GM18951 (cell line): ENCODE results near the gene SLC26A5.
"Not testable (repeated sequence)": the region's sequence is repeated elsewhere in the genome, so short reads cannot be mapped to it uniquely, and the experiment has no call there.

ENCODE experiments used
- POLR2A ChIP-seq: IDR thresholded peaks from 4 replicates; pipeline ENCODE4 v1.6.1; 2011; ENCODE audit warnings: mild to moderate bottlenecking; ENCODE audit not compliant: insufficient read length, insufficient read depth; ENCODE audit errors: extremely low read depth
- in situ Hi-C: fragments of 300-500 bp; cut with MboI; formaldehyde crosslinking; loops from one replicate; pipeline ENCODE4 v1.12.0; 2022; ENCODE audit warnings: low sequenced_read_pairs, mixed read lengths, inconsistent platforms; ENCODE audit not compliant: unreplicated experiment

The SLC26A5 gene

GRCh38 chr7:103425177-103425576 is 20.8 kb downstream of the SLC26A5 start:
- in situ Hi-C loops = no loop called here
- TF ChIP-seq POLR2A = no peak

GRCh38 chr7:103423467-103424179 is 22.4 kb downstream of the SLC26A5 start:
- TF ChIP-seq POLR2A = no peak
- in situ Hi-C loops = no loop called here

GRCh38 chr7:103420857-103421384 is 25.1 kb downstream of the SLC26A5 start:
- no peak for TF ChIP-seq POLR2A
- in situ Hi-C loops = no loop called here

GRCh38 chr7:103418241-103418640 is 27.8 kb downstream of the SLC26A5 start:
- TF ChIP-seq POLR2A = no peak
- in situ Hi-C loops = no loop called here

GRCh38 chr7:103413407-103413806 is 32.6 kb downstream of the SLC26A5 start:
- TF ChIP-seq POLR2A = no peak
- in situ Hi-C loops = no loop called here

DNA sequence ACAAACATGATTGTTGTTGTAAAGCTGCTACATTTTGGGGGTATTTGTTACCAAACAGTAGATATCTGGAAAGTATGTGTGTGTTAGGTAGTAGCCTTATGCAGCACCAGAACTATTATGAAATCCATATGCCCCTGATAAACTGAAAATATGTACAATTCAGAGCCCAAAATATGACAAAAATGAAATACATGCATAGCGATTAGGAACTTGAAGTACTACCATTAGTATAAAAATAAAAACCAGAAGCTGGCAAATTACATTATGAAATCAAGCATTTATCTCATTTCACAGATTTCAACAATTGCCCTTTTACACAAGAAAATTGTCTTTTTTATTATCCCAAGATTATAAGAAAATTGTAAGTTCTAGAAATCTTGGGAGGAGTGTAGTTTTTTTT is 33.9 kb downstream of the SLC26A5 start:
- no peak for TF ChIP-seq POLR2A
- in situ Hi-C loops = no loop called here

- in situ Hi-C loops = not testable (repeated sequence)
These were observed 40.0 kb downstream of the SLC26A5 start for GRCh38 chr7:103405789-103406613.

DNA sequence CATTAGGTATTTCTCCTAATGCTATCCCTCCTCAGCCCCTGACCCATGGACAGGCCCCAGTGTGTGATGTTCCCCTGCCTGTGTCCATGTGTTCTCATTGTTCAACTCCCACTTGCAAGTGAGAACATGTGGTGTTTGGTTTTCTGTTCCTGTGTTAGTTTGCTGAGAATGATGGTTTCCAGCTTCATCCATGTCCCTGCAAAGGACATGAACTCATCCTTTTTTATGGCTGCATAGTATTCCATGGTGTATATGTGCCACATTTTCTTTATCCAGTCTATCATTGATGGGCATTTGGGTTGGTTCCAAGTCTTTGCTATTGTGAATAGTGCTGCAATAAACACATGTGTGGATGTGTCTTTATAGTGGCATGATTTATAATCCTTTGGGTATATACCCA is 46.3 kb downstream of the SLC26A5 start:
- in situ Hi-C loops = not testable (repeated sequence)

DNA sequence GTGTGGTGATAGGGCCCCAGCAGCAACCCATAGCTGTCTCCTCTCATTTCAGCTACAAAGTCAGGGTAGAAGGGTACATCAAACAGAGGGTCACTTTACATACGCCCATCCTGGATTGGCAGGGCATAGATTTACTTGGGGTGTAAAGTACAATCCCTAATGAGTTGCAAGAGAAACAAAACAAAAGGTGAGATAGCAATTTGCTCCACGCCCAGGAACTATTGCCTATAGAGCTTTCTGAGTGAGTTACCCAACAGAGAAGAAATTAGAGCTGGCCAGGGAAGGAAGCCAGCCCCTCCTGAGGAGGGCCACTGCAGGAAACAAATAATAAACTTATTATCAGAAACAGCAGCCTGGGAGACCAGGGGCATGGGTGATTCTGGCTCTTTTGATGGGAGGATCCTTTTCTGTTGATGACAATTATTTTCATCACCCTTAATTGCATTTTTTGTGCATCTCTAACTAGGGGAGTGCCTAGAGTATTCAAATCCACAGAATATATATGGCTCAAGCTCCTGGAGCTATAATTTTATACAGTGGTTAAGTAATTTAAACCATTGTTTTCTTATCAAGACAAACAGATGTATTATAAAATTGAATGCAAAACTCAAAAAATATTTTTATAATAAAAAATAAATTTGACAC is 47.4 kb downstream of the SLC26A5 start:
- in situ Hi-C loops = no loop called here
- no peak for TF ChIP-seq POLR2A

DNA sequence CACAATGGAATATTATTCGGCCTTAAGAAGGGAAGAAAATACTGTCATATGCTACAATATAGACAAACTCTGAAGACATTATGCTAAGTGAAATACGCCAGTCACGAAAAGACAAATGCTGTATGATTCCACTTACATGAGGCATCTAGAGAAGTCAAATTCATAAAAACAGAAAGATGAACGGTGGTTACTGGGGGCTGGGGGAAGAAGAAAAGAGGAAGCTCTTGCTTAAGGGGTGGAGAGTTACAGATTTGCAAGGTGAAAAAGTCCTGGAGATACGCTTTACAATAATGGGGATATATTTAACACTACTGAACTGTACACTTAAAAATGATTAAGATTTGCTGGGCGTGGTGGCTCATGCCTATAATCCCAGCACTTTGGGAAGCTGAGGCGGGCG is 49.5 kb downstream of the SLC26A5 start:
- in situ Hi-C loops = no loop called here
- TF ChIP-seq POLR2A = no peak

DNA sequence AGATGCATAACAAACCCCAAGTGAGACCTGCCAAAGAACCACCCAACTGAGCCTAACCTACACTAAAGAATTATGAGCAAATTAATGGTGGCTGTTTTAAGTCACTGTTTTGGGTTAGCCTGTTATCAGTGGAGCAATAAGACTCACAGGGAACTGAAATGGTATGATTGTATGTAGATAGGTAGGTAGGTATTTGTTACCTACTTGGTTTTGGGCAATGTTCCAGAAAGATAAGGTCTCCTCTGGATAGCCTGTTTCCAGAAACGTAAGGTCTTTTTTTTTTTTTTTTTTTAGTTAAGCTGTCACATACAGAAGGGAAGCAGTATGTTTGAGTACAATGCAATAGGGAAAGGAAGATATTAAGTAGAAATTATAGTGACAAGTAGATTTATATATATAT is 50.9 kb downstream of the SLC26A5 start:
- no peak for TF ChIP-seq POLR2A

GRCh38 chr7:103394566-103394965 is 51.4 kb downstream of the SLC26A5 start:
- in situ Hi-C loops = no loop called here
- TF ChIP-seq POLR2A = no peak

More for the DNA sequence above, 50.9 kb downstream of the SLC26A5 start:
- in situ Hi-C loops = no loop called here

DNA sequence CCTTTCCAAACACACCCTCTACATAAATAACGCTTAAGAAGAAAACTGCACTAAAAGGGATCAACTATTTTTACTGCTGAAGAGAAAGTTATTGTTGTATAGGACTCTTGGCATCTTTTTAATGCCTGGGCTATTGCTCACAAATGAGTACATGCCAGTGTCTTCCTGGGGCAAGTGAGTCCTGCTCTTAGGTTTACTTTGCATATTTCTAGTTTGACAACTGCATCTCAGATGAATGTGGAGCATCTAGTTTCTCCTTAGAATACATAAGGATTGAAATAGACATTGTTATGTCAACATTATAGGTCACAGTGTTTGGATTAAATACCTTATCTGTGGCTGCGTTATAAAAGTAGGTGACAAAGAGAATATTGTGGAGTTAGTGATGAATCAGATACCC is 54.0 kb downstream of the SLC26A5 start:
- no peak for TF ChIP-seq POLR2A
- in situ Hi-C loops = no loop called here

- no peak for TF ChIP-seq POLR2A
- in situ Hi-C loops = no loop called here
These were observed 54.9 kb downstream of the SLC26A5 start for GRCh38 chr7:103391150-103391549.

DNA sequence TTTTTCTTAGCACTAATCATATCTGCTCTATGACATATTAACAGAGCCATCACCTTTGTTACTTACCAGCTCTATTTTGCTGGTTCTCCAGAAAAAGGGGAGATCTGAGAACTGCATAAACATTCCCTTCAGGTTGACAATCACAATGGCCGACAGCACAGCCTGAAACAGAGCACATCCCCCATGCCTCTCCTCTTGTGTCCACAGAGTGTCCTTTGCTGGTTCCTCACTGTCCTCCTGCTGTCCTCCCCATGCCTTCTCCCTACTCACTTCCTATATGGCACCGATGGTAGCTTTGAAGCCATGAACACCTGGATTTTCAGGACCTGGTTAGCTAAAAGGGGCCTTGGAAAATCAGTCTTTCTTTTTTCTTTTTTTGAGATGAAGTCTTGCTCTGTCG is 56.7 kb downstream of the SLC26A5 start:
- in situ Hi-C loops = no loop called here
- TF ChIP-seq POLR2A = no peak
